Measurements from ENCODE around the gene TTC28. TPM values are rescaled to one million over a fixed set of nuclear protein-coding genes. Genes with fewer than 3 reads are reported as not detected.

Gene TTC28
- total and polyA plus RNA-seq, 10 of the 15 experiments (the other 5 are each of a cell fraction or from before 2014, with no cell fraction given) = 0.15 to 8.4 (median 1.4) TPM

DNA sequence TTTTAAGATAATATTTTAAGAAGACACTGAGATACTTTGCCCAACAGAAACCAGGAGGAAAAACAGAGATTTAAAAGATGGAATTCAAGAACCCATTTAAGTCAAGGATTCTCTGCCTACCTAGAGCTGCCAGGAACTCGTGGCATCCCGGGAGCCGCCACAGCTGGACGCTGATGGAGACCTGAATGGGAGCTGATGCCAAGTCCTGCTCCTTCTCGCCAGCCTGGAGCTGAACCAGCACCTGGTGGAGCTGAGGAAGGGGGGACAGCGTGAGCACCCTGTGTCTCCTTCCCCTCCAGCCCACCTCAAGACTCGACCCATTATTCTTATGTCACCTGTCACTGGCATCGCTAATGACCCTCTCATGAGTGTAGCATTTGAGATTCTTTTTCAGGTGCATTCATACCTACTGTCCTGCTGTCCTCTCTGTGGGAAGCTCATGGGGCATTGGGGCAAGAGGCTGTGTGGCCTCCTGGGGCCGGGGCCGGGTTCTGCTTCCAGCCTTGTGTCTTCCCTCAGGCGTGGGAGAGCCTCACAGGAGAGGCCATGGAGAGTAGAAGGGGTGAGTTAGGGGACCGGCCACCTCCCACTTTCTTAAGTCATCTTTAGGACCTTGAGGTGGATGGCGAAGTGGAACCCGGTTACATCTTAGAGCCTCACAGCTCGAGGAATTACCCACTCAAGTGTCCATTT, 689.7 kb downstream of the TTC28 start:
- H4K20me1 ChIP-seq (ENCODE audit: control insufficient read depth, insufficient read depth) = no peaks in the 10 kb centered on the region
- H3K27me3 ChIP-seq (replicated peaks in 1 of 2; ENCODE audit: control insufficient read depth in 2 of 2, insufficient read depth in 2 of 2, low read length in 1 of 2) = no peaks in the 10 kb centered on the region
- no TSS peak for BruUV-seq (replicated peaks)
- H3K79me2 ChIP-seq (ENCODE audit: control insufficient read depth, insufficient read depth, low read length) = no peaks in the 10 kb centered on the region
- H3K36me3 ChIP-seq (ENCODE audit: control insufficient read depth in 2 of 2, insufficient read depth in 2 of 2, low read length in 1 of 2) = no peaks in the 10 kb centered on the region
- 49% methylated on average over 15 of the region's 15 CpGs for WGBS (ENCODE audit: insufficient coverage, insufficient replicate concordance, low lambda C conversion rate, missing lambda C conversion rate)
- SMC1A ChIA-PET (ENCODE audit: uncharacterized antibody, unreplicated experiment) = interaction anchor here (1.0 kb wide), 2 partner anchors 40 to 103 kb away, joined by 3 to 4 read pairs; no protein-coding TSS in a partner anchor
- CTCF ChIA-PET = interaction anchor here (1.3 to 1.7 kb wide), 4 partner anchors 69 to 126 kb away, joined by 3 to 5 read pairs (median 3); no protein-coding TSS in a partner anchor
- no peak overlapping the region for H3K9ac ChIP-seq (ENCODE audit: control insufficient read depth, insufficient read depth, low read length)
- TF ChIP-seq POLR2AphosphoS2 (IDR thresholded peaks at IDR 0.05; ENCODE audit: low read depth, low read length) (no peak), MEF2A (IDR thresholded peaks at IDR 0.05; ENCODE audit: insufficient read depth, low read depth, low read length) (no peak), CBX5 (IDR thresholded peaks at IDR 0.05; ENCODE audit: low read depth) (no peak), NR2C2 (IDR thresholded peaks at IDR 0.05; ENCODE audit: borderline replicate concordance, control insufficient read depth, insufficient read length, low read depth) (no peak), IKZF2 (IDR thresholded peaks at IDR 0.05) (no peak), ZBED1 (IDR thresholded peaks at IDR 0.05; ENCODE audit: borderline replicate concordance) (no peak), POLR2A (IDR thresholded peaks at IDR 0.05; ENCODE audit: low read depth, low read length) (no peak), IRF4 (IDR thresholded peaks at IDR 0.05; ENCODE audit: low read depth, low read length) (no peak), JUND (IDR thresholded peaks at IDR 0.05; ENCODE audit: low read depth, low read length) (no peak), WRNIP1 (IDR thresholded peaks at IDR 0.05; ENCODE audit: borderline replicate concordance, low read depth, low read length) (no peak), GABPA (IDR thresholded peaks at IDR 0.05; ENCODE audit: low read depth) (no peak), ZNF384 (IDR thresholded peaks at IDR 0.05; ENCODE audit: borderline replicate concordance, low read depth, low read length) (no peak), CEBPB (IDR thresholded peaks at IDR 0.05; ENCODE audit: borderline replicate concordance in 1 of 2, low read depth in 2 of 2, low read length in 2 of 2) (no peak), PML (IDR thresholded peaks at IDR 0.05; ENCODE audit: low read length) (no peak)
- TF ChIP-seq, protein P1, sequence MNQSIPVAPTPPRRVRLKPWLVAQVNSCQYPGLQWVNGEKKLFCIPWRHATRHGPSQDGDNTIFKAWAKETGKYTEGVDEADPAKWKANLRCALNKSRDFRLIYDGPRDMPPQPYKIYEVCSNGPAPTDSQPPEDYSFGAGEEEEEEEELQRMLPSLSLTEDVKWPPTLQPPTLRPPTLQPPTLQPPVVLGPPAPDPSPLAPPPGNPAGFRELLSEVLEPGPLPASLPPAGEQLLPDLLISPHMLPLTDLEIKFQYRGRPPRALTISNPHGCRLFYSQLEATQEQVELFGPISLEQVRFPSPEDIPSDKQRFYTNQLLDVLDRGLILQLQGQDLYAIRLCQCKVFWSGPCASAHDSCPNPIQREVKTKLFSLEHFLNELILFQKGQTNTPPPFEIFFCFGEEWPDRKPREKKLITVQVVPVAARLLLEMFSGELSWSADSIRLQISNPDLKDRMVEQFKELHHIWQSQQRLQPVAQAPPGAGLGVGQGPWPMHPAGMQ (IDR thresholded peaks at IDR 0.05; ENCODE audit: borderline replicate concordance) = no peak
- TF ChIP-seq, protein P2, sequence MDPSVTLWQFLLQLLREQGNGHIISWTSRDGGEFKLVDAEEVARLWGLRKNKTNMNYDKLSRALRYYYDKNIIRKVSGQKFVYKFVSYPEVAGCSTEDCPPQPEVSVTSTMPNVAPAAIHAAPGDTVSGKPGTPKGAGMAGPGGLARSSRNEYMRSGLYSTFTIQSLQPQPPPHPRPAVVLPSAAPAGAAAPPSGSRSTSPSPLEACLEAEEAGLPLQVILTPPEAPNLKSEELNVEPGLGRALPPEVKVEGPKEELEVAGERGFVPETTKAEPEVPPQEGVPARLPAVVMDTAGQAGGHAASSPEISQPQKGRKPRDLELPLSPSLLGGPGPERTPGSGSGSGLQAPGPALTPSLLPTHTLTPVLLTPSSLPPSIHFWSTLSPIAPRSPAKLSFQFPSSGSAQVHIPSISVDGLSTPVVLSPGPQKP (IDR thresholded peaks at IDR 0.05; ENCODE audit: low read depth, low read length) = no peak
- TF ChIP-seq, protein P3, sequence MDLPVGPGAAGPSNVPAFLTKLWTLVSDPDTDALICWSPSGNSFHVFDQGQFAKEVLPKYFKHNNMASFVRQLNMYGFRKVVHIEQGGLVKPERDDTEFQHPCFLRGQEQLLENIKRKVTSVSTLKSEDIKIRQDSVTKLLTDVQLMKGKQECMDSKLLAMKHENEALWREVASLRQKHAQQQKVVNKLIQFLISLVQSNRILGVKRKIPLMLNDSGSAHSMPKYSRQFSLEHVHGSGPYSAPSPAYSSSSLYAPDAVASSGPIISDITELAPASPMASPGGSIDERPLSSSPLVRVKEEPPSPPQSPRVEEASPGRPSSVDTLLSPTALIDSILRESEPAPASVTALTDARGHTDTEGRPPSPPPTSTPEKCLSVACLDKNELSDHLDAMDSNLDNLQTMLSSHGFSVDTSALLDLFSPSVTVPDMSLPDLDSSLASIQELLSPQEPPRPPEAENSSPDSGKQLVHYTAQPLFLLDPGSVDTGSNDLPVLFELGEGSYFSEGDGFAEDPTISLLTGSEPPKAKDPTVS (IDR thresholded peaks at IDR 0.05; ENCODE audit: low read depth, low read length) = no peak
- TF ChIP-seq, protein P4, sequence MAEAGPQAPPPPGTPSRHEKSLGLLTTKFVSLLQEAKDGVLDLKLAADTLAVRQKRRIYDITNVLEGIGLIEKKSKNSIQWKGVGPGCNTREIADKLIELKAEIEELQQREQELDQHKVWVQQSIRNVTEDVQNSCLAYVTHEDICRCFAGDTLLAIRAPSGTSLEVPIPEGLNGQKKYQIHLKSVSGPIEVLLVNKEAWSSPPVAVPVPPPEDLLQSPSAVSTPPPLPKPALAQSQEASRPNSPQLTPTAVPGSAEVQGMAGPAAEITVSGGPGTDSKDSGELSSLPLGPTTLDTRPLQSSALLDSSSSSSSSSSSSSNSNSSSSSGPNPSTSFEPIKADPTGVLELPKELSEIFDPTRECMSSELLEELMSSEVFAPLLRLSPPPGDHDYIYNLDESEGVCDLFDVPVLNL (IDR thresholded peaks at IDR 0.05; ENCODE audit: low read depth, low read length) = no peak
- no peaks in the 10 kb centered on the region for H3K4me1 ChIP-seq (ENCODE audit: control insufficient read depth, insufficient read depth, low read length)
- no peak overlapping the region for H2AFZ ChIP-seq (ENCODE audit: control insufficient read depth, low read depth, low read length)
- no peaks in the 10 kb centered on the region for H3K9me3 ChIP-seq (replicated peaks; ENCODE audit: control insufficient read depth, insufficient read depth, low read length)
- intact Hi-C loops (cut with micrococcal nuclease; ENCODE audit: unreplicated experiment) (no loop called here), in situ Hi-C loops (cut with MboI) (no loop called here)
- ATAC-seq = no peak
- RAD21 ChIA-PET (ENCODE audit: unreplicated experiment) = no interaction called here
- no peak for DNase-seq (ENCODE audit: low read depth, low spot score)
- POLR2A ChIA-PET = no interaction called here
- no peak for FAIRE-seq
- H3K4me3 ChIP-seq = no peak overlapping the region
- no peak overlapping the region for H3K4me2 ChIP-seq (ENCODE audit: control insufficient read depth, insufficient read depth)
- H3K27ac ChIP-seq (ENCODE audit: control insufficient read depth, insufficient read depth) = no peak overlapping the region

All from GM12878 (cell line).